ENCODE measurements around the gene ELK1.

ELK1 gene

GRCh38 chrX:47620303-47620685 lies 30.1 kb downstream of the ELK1 start:
- DNase-seq (ENCODE audit: extremely low read depth, low read depth), result no peak
- no peak for TF ChIP-seq CTCF (IDR thresholded peaks at IDR 0.05; ENCODE audit: low read depth, low read length)

GRCh38 chrX:47619486-47620302 lies 30.7 kb downstream of the ELK1 start, which contains the start of gene SYN1:
Gene SYN1, minus strand, starts transcription at chrX:47619857. Its CDS starts 129 bp downstream, at chrX:47619728.
- no peak; the same call in 1 of the 2 replicates for TF ChIP-seq CTCF (IDR thresholded peaks at IDR 0.05; ENCODE audit: low read depth, low read length)
- no peak for DNase-seq (ENCODE audit: extremely low read depth, low read depth)

- TF ChIP-seq CTCF (IDR thresholded peaks at IDR 0.05; ENCODE audit: low read depth, low read length), result no peak
These were observed 31.4 kb downstream of the ELK1 start for GRCh38 chrX:47618923-47619485.

GRCh38 chrX:47614618-47615017 lies 35.7 kb downstream of the ELK1 start:
- no peak for TF ChIP-seq CTCF (IDR thresholded peaks at IDR 0.05; ENCODE audit: low read depth, low read length)
- DNase-seq (ENCODE audit: extremely low read depth, low read depth), result no peak

More at GRCh38 chrX:47618923-47619485, 31.4 kb downstream of the ELK1 start:
- DNase-seq (ENCODE audit: extremely low read depth, low read depth), result no peak

- no peak for DNase-seq (ENCODE audit: extremely low read depth, low read depth)
- TF ChIP-seq CTCF (IDR thresholded peaks at IDR 0.05; ENCODE audit: low read depth, low read length), result no peak
These were observed 37.3 kb downstream of the ELK1 start for GRCh38 chrX:47613082-47613481.

GRCh38 chrX:47612418-47612817 lies 37.9 kb downstream of the ELK1 start:
- TF ChIP-seq CTCF (IDR thresholded peaks at IDR 0.05; ENCODE audit: low read depth, low read length), result no peak
- DNase-seq (ENCODE audit: extremely low read depth, low read depth), result no peak

GRCh38 chrX:47611926-47612325 lies 38.4 kb downstream of the ELK1 start:
- no peak for TF ChIP-seq CTCF (IDR thresholded peaks at IDR 0.05; ENCODE audit: low read depth, low read length)
- DNase-seq (ENCODE audit: extremely low read depth, low read depth), result no peak
